HG03135 (cell line): ENCODE results near the gene ST7.

Experiments used
- ATAC-seq: cut with Tn5 transposase; IDR thresholded peaks from one replicate; pipeline ENCODE4 v1.9.1; 2021; ENCODE audit warnings: mild to moderate bottlenecking, moderate library complexity; ENCODE audit not compliant: unreplicated experiment

ST7 gene

DNA sequence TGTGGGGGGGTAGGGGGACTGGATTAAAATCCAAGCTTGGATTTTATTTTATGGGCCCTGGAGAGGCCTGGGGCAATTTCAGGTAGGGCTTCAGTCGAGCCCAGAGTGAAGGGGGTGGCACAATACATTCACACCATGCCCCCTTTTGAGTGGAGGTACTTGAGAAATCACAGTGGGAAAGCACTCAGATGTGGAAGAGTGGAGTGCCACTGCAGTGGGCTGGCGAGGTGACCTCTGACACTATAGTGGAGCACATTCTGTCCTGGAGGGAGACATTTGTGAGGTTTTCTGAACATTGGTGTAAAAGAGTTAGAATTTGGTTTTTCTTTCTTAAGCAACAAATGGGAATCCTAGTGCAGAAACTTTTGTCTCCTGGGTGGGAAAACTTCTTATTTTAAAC lies 226.4 kb downstream of the ST7 start:
- no peak for ATAC-seq

DNA sequence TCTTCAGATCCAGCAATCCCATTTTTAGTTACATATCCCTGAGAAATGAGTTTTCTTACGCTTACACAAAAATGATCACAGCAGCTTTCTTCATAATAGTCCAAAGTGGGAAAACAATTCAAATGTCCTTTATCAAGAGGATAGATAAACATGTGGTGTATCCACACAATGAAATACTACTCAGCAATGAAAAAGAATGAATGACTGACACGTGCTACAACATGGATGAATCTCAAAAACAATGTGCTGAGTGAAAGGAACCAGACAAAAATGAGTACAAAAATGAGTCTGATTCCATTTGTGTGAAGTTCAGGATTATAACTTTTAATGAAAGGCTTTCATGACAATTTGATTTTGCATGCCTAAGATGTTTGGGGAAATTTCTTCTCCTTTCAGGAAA lies 230.4 kb downstream of the ST7 start:
- no peak for ATAC-seq

DNA sequence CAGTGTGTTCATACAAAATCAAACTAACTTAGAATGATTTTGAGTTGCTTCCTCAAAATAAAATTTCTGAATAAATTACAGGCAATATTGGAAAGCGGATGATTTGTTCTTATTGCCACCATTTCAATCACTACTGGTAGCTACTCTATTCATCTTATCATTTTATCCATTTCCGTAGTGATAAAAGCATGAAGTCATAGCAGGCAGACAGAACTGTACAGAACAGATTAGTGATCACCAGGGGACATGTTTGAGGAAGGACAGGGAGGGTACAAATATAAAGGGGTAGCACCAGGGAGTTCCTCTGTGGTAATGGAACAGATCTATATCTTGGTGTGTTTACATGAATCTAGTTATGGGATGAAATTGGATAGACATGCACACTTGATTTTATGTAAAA lies 231.1 kb downstream of the ST7 start:
- no peak for ATAC-seq

DNA sequence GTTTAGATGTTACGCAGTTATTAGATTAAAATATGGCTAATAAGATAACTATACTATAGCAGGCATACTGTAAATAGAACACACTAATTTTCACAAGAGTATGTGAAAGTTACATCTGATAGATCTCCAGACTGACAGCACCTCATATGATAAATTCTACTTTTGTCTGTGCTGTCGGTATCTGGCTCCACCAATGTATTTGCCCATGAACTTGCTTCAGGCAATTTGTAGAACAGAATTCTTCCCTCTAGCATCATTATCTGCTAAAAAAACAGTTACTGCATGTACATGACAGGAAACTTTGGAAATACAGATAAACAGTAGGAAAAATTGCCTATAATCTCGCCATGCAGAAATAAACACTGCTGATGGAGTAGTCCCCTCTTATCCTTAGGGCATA lies 231.8 kb downstream of the ST7 start:
- no peak for ATAC-seq

DNA sequence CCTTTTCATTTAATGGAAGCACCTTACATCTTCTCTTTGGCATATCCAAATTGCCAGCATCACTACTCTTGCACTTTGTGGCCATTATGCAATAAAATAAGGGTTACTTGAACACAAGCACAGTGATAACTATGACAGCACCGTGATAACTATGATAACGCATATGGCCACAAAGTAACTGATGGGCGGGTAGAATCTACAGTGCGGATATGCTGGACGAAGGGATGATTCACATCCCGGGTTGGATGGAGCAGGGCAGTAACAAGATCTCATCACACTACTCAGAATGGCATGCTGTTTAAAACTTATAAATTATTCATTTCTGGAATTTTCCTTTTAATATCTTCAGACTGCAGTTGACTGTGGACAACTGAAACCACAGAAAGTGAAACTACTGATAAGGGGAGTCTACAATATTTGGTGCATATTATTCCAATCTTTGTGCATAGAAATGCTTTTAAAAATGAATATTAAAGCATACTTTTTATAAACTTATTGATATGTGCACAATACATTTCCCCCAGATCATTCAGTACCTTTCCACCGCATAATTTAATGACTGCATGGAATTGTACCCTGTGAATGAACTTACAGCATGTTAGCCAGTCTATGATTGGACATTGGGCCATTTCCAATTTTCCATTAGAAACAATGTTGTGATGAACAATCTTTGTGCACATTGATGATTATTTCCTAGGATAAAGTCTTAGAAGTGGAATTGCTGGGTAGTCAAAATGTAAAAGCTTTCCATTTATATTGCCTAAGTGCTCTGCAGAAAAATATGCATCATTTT lies 233.1 kb downstream of the ST7 start:
- ATAC-seq, result no peak

DNA sequence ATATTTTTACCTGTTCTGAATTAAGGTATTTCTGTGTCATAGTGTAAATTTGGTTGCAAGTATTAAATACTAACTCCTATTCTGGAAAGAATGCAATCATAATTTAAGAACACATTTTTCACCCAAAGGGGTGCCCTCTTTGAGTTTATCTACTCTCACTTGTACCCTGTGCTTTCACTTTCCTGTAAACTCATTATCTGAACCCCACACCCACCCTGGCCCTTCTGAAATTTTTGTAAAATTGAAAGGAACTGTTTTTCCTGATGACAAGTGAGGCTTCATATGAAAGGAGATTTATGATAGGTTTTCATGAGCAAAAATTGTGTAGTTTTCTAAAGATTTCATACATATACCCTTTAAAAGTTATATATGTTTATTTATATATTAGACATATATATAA lies 235.1 kb downstream of the ST7 start:
- ATAC-seq, result no peak

DNA sequence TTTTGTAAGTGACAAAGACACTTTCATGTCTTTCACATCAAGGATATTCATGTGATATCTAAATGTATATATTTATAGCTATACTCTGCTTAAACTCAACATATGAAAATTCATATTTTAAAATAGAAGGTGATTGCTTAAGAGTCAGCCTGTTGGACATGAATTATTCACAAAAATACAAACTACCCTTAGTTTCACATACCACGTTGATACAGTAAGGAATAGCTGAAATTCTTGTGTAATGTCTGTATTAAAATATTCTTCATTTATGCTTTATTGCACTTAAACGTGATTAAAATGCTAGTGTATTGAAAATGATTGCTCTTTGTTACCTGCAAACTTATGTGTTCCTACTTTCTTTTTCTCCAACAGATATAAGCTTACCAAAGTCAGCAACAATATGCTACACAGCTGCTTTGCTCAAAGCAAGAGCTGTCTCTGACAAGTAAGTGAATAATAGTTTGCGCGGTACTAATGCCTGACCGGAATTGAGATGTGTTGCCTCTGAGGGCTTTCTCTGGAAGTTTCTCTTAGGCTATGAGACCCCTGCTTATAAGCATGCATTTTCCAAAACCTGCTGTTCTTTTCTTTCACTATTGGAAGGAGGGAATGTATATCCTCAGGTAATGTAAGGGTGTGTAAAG lies 235.8 kb downstream of the ST7 start:
- ATAC-seq, result no peak

DNA sequence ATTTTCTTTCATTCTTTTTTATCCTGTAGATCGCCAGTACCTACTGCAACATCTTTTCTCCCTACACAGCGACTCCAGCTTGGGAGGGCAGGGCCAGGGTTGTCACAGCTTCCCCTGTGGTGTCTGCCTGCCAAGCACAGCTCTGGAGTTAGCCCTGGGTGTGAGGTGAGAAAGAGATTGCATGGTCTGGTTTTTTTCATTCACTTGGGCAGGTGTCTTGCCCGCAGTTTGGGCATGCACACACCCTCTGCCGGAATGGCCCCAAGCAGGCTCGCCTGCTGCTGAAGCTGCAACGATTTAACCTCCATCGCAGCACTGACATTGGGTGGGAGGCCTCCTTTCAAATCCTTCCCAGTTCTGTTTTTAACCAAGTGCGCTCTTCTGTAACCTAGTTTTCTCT lies 236.8 kb downstream of the ST7 start:
- ATAC-seq, result no peak

DNA sequence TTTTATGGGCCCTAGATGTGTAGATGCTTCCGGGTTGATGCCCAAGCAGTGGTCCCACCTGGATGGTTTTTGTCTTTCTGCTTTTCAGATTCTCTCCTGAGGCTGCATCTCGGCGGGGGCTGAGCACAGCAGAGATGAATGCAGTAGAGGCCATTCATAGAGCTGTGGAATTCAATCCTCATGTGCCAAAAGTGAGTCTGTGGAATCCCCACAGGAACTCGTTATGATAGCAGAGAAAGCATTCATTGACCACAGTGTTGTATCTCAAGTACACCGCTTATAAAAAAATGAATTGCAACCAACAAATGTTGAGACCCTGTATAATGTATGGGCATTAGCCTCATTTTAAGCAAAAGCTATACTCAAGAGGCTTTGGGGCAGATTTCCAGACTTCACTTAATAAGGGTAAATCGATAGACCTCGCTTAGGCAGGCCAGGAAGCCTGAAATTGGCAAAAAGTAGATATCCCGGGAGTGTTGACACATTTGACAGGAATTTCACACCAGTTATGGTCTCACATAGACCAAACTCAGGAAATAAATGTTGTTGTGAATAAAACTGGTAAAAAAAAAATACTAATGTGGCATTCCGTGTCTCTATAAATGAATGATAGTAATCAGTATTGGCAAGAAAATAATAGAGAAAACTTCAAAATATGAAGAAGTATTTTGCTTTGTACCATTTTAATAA lies 237.6 kb downstream of the ST7 start:
- ATAC-seq, result no peak

DNA sequence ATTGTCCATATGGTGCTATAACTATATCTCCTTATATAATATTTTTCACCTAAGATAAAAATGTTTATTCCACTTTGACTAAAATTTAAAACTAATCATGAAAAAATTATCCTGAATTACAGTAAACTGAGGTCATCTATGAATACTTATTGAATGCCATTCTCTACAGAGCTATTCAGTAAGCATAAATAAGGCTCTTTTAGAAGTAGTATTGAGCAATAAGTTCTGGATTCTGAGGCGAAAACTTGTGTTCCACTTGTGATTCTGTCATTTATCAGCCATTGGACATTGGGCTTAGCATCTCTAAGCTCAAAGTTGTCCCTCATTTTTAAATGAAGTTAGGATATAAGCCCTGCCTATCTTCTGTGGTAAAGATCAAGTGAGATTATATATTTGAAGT lies 238.8 kb downstream of the ST7 start:
- no peak for ATAC-seq

DNA sequence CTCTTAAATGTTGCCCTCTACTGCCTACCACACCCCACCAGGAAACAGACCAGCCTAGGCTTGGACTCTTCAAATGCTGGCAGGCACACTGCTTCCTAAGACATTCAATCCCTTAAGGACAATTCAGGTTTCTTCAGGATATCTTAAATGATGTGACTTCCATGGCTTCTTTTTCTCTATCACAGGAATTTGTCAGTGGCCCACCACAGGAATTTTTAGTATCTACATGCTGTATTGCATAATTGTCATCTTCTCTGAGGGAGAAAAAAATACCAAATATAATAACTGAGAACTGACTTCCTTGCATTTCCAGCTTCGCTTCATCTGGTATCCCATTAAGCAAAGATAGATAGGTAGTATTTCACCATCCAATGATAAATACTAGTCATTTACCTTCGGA lies 240.3 kb downstream of the ST7 start:
- ATAC-seq, result no peak

DNA sequence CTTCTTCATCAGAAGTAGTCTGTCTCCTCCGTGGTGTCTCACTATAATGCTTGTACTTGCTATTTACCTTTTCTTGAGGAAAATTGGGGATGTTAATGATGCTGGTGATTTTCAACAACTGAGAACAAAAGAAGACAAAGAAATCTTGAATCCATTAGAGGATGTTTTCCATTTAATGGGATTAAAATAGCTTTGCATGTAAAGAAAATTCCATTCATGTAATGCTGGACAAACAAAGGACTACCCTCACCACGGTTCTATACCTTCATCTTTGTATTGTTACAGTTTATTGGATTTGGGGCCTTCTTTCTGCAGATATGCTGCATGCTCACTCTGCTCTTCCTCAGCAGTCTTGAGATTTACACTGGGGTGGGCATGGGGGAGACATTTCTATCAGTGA lies 241.1 kb downstream of the ST7 start:
- ATAC-seq, result no peak

DNA sequence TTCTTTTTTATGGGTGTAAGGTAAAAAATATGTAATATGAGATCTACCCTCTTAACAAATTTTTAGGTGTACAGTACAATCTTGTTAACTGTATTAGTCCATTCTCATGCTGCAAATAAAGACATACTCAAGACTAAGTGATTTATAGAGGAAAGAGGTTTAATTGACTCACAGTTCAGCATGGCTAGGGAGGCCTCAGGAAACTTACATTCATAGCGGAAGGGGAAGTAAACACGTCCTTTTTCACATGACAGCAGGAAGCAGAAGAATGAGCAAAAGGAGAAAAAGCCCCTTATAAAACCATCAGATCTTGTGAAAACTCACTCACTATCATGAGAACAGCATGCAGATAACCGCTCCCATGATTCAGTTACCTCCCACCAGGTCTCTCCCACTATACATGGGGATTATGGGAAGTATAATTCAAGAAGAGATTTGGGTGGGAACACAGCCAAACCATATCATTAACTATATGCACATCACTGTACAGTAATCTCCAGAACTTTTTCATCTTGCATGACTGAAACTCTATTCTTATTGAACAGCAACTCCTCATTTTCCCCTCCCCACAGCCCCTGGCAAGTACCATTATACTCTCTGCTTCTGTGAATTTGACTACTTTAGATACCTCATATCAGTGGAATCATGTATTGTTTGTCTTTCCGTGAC lies 242.2 kb downstream of the ST7 start:
- ATAC-seq, result no peak

DNA sequence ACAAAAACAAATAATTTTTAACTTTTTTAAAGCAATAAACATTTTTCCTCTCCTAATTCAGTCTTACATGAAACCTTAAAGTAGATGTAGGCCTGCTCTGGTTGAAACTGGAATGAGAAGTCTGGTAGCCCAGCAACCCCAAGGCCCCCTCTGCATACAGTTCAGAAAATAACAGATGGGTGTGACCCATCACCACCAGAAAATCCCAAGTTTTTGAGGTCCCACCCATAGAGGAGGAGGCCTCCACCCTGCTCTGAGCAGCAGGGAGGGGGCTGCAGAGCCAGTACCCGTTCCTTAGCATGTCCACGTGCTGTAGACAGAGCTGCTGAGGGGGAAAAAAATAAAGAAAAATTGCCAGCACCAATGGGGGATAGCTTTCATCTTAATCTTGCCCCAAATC lies 246.8 kb downstream of the ST7 start:
- ATAC-seq, result no peak

DNA sequence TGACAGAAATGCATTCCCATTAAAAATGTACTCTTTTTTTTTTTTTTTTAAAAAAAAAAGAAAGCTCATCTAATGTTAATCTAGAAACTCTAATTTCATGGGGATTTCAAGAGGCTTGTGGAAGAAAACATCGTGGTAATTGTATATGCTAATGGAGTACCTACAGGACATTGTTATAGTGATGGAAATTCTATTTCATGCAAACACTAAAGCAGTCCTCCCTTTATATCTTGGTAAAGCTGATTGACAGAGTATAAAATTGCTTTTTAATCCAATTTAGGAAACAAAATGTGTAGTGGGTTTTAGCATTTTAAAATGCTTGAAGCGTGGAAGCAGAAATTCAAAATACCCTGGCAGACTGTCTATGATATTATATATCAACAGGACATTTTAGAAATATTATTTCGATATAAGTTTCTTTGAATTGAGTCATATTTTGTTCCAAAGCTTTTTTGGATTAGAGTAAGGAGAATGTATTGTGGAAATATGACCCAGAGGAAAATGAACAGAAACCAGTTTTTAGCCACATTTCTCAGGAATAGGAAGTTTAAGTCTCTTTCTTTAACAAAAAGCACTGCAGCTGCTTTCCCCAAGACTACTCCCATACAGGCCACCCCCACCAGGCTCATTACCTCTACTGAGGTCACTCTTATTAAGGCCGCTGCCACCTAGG lies 247.6 kb downstream of the ST7 start:
- ATAC-seq, result no peak

DNA sequence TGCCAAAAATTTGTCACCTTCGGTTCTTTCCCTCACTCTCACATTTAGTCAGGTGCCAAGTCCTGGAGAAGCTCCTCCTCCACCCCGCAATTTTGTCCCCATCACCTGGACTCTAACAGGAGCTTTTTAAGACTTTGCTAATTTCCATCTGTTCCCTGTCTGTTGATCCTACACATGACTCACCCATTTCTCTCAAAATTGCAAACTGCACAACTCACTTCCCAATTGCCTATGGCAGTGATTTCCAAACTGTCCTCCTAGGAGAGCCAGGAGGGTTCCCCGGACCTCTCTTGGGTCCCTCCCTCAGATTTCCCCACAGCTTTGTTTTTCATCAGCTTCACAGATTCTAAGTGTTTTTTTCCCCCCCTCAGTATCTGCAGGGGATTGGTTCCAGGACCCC lies 249.2 kb downstream of the ST7 start:
- ATAC-seq, result no peak

DNA sequence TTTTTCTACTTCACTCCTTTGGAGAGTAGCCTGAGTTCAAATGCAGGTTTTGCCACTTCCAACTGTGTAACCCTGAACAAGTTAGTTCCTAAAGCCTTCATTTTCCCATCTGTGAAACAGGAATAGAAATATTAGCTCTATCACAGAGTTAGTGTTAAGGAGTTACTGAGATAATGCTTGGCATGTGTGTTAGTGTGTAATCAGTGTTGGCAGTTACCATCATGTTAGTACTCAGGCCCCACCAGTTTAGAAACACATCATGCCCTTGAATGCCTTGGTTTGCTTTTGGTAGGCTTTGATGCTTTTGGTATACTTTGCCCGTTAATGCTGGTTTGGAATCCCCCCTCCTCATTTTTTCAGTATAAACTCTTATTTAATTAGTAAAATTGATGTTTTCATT lies 249.9 kb downstream of the ST7 start:
- ATAC-seq, result no peak

DNA sequence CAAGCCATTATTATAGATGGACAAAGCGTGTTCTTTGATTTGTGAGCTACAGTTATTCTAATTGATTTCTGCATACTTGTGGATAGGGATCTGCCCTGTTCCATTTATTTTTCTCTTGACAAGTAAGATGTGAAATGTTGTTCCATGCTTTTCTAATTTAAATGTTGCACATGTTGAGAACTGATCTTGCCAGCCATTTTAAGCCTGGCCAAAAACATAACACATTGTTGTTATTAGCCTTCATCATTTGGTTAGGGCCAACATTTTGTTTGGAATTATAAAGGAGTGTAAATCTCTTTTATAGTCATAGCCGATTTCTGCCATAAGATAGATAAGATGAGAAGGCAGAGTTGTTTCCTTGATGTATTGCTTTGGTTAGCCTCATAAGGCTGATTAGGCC lies 252.6 kb downstream of the ST7 start:
- ATAC-seq, result no peak

DNA sequence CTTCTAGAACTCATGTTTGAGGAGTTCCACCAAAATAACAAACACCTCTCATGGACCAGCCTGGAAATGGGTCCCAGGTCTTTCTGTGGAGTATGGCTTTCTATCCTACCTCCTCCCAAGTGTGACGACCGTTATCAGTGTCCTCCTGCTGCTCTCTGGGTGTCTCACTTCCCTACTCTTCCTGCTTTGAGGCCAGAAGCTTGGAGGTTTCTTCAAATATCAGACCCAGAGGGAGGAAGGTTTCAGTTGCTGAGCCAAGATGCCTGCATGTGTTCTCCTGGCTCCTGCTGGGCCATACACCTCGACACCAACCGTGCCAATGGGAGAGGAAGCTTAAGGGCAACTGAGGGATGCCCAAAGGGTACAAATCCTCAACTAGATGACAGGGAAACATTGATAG lies 255.0 kb downstream of the ST7 start:
- no peak for ATAC-seq

DNA sequence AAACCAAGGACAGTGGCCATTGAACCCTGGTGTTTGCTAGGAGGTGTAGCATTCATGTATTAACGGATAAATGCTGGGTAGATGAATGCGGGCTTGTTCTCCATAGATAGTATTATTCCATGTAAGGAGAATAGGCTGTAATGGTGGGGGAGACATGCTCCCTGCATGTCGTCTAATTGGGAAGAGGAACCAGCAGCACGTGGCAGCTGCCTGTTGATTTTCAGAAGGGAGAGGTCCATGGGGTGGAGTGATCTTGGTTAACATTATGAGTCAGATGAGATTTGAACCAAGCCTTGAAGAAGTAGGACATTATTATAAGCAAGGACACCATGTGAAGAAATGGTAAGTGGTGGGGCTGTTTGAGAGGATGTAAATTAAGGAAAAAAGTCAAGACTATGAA lies 257.1 kb downstream of the ST7 start:
- no peak for ATAC-seq

DNA sequence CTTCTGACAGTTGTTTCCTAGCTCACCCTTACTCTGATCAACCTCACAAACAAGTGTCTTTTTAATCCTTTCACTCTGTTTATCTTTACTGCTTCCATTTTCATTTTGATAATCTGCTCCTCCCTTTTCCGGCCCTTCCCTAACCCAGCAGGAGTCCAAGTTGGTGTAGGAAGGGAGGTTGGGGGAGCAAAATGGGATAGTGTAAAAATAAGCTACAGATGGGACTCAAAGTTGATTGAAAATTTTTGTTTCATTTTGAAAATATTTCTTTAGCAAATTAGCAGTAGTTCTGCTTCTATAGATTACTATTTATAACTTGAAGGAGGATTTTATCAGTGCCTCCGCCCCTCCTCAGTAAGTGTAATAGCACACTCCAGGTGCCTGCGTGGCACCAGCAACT lies 257.6 kb downstream of the ST7 start:
- ATAC-seq, result no peak
